GM18499 (cell line): Measurements from ENCODE around the gene TMEM86B.

Experiments used
- ATAC-seq: cut with Tn5 transposase; IDR thresholded peaks from one replicate; pipeline ENCODE4 v1.9.1; 2021; ENCODE audit warnings: moderate number of reproducible peaks; ENCODE audit not compliant: insufficient read depth, unreplicated experiment

TMEM86B gene

DNA sequence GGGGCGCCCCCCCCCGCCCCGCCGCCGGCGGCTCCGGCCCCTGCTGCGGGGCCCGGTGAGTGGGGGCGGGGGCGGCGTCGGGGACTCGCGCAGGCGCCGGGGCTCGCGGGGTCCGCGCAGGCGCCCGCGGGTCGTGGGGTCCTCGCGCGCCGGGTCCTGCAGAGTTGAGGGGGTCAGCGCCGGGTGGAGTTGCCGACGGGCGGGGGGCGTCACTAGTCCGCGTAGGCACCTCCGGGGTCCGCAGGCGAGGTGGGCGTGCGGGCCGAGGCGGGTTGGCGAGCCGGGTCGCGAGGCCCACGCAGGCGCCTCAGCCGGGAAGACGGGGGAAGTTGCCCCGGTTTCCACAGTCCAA lies 29.9 kb upstream of the TMEM86B start:
- ATAC-seq = no peak

- ATAC-seq = no peak
Observed at GRCh38 chr19:55257461-55258420, 29.2 kb upstream of the TMEM86B start.

- ATAC-seq = no peak
Observed at GRCh38 chr19:55256562-55257460, 28.2 kb upstream of the TMEM86B start.

- ATAC-seq = no peak
Observed at GRCh38 chr19:55255618-55256423, 27.3 kb upstream of the TMEM86B start.

- no peak for ATAC-seq
Observed at GRCh38 chr19:55254625-55254977, 26.0 kb upstream of the TMEM86B start.

- no peak for ATAC-seq
Observed at GRCh38 chr19:55253842-55254624, 25.5 kb upstream of the TMEM86B start.

GRCh38 chr19:55252760-55253663 lies 24.4 kb upstream of the TMEM86B start:
- ATAC-seq = no peak

- no peak for ATAC-seq
Observed at GRCh38 chr19:55251341-55252081, 22.9 kb upstream of the TMEM86B start.

GRCh38 chr19:55250262-55251036 lies 21.9 kb upstream of the TMEM86B start:
- no peak for ATAC-seq

DNA sequence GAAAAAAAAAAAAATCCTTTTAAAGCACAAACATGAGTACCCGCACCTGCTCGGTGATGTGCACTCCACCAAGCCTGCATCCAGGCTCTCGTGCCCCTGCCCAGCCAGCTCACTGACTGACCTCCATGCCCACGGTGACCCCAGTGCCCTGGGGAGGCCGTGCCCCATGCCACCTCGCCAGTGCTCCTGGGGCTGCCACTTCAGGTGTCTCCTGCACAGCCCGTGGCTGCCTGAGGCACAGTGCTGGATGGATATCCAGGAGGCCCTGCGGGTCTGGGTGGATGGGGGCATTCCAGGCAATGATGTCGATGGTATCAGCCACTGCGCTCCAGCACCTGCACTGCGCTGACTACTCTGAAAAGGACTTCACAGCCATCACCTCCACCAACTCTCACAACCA lies 21.3 kb upstream of the TMEM86B start:
- no peak for ATAC-seq

DNA sequence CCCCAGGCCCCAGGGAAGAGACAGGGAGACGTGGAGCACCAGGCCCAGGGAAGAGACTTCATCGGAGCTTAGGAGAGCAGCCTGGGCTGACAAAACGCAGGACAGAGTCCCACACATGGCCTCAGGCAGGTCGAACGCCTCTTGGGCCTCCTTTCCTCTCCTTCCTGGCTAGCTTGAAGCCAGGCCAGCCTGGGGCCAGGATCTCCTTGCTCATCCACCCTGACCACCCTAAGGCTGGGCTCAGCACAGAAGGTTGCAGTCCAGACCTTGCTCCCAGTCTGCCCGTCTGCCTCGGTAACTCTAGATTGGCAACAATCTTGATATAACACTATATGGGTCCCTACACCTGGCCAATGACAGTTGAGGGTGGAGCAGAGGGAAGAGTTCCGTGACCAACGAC lies 20.1 kb upstream of the TMEM86B start:
- no peak for ATAC-seq

DNA sequence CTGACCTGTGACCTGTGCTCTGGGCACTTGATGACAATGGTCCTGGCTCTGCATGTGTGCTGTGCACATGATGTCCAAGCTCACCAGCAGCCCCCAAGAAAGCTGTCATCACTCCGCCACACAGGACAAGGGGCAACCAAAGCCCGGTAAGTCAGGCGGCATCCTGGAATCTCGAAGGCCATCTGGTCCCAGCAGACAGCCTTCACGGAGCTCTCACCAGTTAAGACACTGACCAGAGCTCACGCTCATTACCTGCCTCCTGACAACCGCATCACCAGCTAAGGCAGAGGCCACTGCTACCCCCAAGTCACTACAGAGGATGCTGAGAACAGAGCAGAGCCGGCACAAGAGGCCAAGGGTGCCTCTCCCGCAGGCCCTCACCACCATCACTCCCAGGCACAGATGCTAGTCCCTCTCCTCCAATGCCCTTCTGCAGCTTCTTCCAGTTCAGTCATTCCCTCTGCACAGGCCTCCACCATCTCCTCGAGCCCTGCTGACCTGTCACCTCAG lies 19.7 kb upstream of the TMEM86B start:
- no peak for ATAC-seq

DNA sequence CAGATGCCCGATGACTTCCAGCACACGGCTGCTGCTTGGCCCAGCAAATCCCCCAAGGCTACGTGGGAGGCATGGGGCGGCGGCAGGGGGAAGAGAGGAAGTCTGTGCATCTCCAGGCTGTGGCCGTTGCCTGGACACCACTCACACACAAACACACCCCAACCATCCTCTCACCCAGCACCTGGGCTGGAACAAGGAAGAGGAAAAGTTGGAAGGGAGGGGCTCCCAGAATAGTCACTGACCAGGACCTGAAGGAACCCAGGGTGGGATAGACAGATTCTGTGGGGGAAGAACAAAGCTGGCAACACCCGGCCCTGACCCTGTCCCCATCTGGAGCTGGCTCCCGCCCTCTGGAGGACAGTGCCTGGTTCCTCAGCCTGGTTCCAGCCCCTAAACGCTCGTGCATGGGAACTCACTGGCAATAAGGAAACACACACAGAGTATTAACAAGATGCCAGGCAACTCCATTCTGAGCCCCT lies 19.1 kb upstream of the TMEM86B start:
- ATAC-seq = no peak

DNA sequence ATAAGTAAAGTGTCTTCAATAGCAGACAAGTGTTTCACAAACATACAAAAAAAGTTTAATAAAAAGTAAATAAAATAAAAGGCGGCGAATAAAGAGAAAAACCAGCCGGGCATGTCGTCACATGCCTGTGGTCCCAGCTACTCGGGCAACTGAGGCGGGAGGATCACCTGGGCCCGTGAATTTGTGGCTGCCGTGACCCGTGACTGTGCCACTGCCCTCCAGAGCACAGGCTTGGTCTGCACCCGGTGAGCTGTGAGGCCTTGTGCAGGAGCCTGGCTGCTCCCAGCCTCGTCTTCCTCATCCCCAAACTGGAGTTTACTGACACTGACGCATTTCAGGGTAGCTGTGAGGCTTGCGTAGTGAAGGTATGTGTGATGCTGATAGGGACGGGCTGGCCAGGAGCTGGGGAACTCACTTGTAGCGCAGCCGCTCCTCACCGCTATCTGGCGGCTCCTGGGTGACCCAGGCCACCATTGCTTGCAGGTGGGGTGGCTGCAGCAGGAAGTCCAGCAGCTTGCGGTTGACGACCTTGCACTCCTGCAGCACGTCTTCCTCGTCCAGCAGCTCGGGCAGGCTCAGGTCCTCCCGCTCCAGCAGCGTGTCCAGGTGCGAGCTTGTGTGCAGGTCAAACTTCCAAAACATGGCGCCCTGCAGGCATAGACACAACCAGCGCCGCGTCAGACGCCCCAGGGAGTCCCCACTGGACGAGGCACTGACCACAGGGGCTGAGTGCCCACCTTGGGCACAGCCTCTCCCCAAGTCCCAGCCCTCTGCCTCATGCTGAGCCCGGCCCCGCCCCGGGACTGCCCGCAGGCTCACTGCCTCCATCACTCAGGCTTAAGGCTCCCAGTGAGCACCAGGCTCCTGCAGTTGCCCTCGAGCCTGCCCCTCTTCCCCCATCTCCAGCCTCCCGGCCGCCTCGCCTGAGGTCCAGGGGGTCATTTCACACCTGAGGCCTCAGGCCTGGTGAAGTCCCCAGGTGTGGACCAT lies 18.2 kb upstream of the TMEM86B start:
- no peak for ATAC-seq

DNA sequence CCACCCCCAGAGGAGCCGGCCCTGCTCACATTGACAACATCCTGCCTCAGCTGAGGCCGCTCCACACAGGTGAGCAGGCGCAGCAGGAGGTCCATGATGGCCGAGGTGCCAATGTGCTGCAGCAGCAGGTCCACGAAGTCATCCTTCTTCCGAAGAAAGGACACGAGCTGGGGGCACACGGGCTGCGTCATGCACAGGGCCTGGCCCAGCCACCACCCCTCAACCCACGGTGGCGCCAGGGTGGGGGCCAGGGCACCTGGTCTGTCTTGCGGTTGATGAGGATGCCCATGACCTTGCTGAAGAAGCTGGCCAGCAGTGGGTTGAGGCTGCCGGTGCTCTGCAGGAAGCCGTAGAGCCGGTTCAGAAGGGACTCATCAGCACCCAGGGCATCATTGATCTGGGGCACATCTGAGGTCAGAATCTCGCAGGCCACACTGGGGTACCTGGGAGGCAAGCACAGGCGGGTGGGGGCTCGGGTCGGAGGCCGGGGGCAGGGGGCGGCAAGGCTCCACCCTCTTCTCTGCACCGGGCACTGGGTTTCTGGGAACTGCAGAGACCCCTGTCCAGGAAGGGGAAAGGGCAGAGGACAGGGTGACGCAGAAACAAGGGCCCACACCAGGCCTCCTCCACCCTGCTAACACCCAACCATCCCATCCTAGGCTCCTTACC lies 16.8 kb upstream of the TMEM86B start:
- no peak for ATAC-seq
